IMR-90 (cell line): ENCODE measurements around the gene KIF12.

Experiments
- RAD21 ChIP-seq: IDR thresholded peaks from 2 replicates; pipeline ENCODE4 v1.6.1; 2012; ENCODE audit warnings: low read length, improper control_type of control experiment
- TF ChIP-seq, protein P1 (sequence below): conservative IDR thresholded peaks from 2 replicates; pipeline ENCODE4 v1.5.1; 2012; ENCODE audit warnings: mild to moderate bottlenecking, low read depth, low read length, improper control_type of control experiment

DNA sequence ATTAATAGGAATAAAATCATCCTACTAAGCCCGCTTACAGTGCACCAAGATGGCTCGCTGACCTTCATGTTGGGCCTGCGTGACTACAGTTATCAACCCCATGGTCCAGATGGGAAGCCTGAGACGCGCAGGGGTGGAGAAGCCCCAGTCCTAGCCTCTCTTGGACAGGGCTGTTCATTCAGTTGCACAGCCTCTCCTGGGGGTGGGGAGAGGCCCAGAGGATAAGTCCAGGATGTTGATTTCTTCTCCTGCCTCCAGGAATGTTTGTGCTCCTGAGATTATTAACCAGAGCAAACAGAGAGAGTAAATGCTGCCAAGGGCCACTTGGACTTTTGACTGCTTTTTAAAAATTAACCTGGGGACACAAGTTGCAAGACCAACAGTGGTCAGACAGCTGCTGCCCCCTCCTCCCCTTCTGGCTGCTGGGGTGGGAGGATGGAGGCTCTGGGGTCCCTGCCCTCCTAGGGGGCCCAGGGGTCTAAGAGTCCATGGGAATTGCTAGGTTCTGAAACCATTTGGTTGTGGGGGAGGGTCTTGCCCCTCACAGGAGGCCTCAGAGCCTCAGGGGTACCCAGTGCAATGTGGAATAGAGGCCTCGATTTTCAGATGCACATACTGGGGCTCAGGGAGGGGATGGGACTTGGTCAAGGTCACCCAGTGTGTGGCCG lies 18.2 kb downstream of the KIF12 start:
- TF ChIP-seq, protein P1, sequence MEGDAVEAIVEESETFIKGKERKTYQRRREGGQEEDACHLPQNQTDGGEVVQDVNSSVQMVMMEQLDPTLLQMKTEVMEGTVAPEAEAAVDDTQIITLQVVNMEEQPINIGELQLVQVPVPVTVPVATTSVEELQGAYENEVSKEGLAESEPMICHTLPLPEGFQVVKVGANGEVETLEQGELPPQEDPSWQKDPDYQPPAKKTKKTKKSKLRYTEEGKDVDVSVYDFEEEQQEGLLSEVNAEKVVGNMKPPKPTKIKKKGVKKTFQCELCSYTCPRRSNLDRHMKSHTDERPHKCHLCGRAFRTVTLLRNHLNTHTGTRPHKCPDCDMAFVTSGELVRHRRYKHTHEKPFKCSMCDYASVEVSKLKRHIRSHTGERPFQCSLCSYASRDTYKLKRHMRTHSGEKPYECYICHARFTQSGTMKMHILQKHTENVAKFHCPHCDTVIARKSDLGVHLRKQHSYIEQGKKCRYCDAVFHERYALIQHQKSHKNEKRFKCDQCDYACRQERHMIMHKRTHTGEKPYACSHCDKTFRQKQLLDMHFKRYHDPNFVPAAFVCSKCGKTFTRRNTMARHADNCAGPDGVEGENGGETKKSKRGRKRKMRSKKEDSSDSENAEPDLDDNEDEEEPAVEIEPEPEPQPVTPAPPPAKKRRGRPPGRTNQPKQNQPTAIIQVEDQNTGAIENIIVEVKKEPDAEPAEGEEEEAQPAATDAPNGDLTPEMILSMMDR, result no peak
- no peak for TF ChIP-seq RAD21
